ENCODE results near the gene TAL1. TPM values are rescaled to one million over a fixed set of nuclear protein-coding genes. Genes with fewer than 3 reads are reported as not detected.

TAL1 gene
- total and polyA plus RNA-seq, 10 of the 15 experiments (the other 5 are each of a cell fraction or from before 2014, with no cell fraction given), result 0.05 TPM; not detected in 9

- no peak for TF ChIP-seq FOS (IDR thresholded peaks at IDR 0.05; ENCODE audit: borderline replicate concordance, extremely low read depth, insufficient read length)
Measured at GRCh38 chr1:47183308-47184089, 48.5 kb downstream of the TAL1 start (continued).

- SMC1A ChIA-PET (ENCODE audit: uncharacterized antibody, unreplicated experiment), result no interaction called here
- DNase-seq (ENCODE audit: low read depth, low spot score) (no peak), FAIRE-seq (no peak), ATAC-seq (no peak)
- RAD21 ChIA-PET (ENCODE audit: unreplicated experiment), result no interaction called here
- H3K9me3 ChIP-seq (replicated peaks; ENCODE audit: control insufficient read depth, insufficient read depth, low read length), result no peaks in the 10 kb centered on the region
- H3K79me2 ChIP-seq (ENCODE audit: control insufficient read depth, insufficient read depth, low read length), result no peaks in the 10 kb centered on the region
- no TSS peak for BruUV-seq (replicated peaks)
- H3K36me3 ChIP-seq (ENCODE audit: control insufficient read depth in 2 of 2, insufficient read depth in 2 of 2, low read length in 1 of 2), result no peaks in the 10 kb centered on the region
- no peak for TF ChIP-seq NR2C2 (IDR thresholded peaks at IDR 0.05; ENCODE audit: borderline replicate concordance, control insufficient read depth, insufficient read length, low read depth)
- TF ChIP-seq PML (IDR thresholded peaks at IDR 0.05; ENCODE audit: low read length), result no peak
- TF ChIP-seq BHLHE40 (IDR thresholded peaks at IDR 0.05; ENCODE audit: borderline replicate concordance in 1 of 2, low read depth in 2 of 2, low read length in 1 of 2), result no peak
- TF ChIP-seq MTA3 (IDR thresholded peaks at IDR 0.05; ENCODE audit: borderline replicate concordance, low read length), result no peak
- no peak for TF ChIP-seq CREB1 (IDR thresholded peaks at IDR 0.05; ENCODE audit: low read depth)
- no peak for TF ChIP-seq ZNF274 (IDR thresholded peaks at IDR 0.05; ENCODE audit: insufficient read depth, insufficient read length)
- no peak for TF ChIP-seq EED (IDR thresholded peaks at IDR 0.05; ENCODE audit: low read depth)
- TF ChIP-seq IRF4 (IDR thresholded peaks at IDR 0.05; ENCODE audit: low read depth, low read length), result no peak
- no peak for TF ChIP-seq SUZ12 (IDR thresholded peaks at IDR 0.05; ENCODE audit: unreplicated experiment)
- TF ChIP-seq HCFC1 (IDR thresholded peaks at IDR 0.05; ENCODE audit: low read length), result no peak
- TF ChIP-seq JUND (IDR thresholded peaks at IDR 0.05; ENCODE audit: low read depth, low read length), result no peak
- no peak for TF ChIP-seq MYC (IDR thresholded peaks at IDR 0.05; ENCODE audit: insufficient read depth, insufficient read length, insufficient replicate concordance, low read length, severe bottlenecking)
- no peak for TF ChIP-seq RELA (IDR thresholded peaks at IDR 0.05; ENCODE audit: borderline replicate concordance, partially characterized antibody)
- TF ChIP-seq ESRRA (IDR thresholded peaks at IDR 0.05; ENCODE audit: low read length), result no peak
- TF ChIP-seq ZZZ3 (IDR thresholded peaks at IDR 0.05; ENCODE audit: control insufficient read depth, insufficient read length, low read depth), result no peak
- TF ChIP-seq JUNB (IDR thresholded peaks at IDR 0.05), result no peak
- TF ChIP-seq TCF12 (IDR thresholded peaks at IDR 0.05; ENCODE audit: low read depth, low read length), result no peak
- TF ChIP-seq NKRF (conservative IDR thresholded peaks at IDR 0.05), result no peak
- intact Hi-C loops (cut with micrococcal nuclease; ENCODE audit: unreplicated experiment) (no loop called here), in situ Hi-C loops (cut with MboI) (no loop called here)
- no peaks in the 10 kb centered on the region for H4K20me1 ChIP-seq (ENCODE audit: control insufficient read depth, insufficient read depth)
- CTCF ChIA-PET, result interaction anchor here (2.7 to 6.1 kb wide), 2 partner anchors 11 to 80 kb away, joined by 20 to 70 read pairs; no protein-coding TSS in a partner anchor
- H3K4me3 ChIP-seq, result no peak overlapping the region
- peaks cover 3% of the 10 kb centered on the region; the same call in 1 of the 2 replicates for H3K4me1 ChIP-seq (ENCODE audit: control insufficient read depth, insufficient read depth, low read length)
- H2AFZ ChIP-seq (ENCODE audit: control insufficient read depth, low read depth, low read length), result no peak overlapping the region
- no peak overlapping the region for H3K27ac ChIP-seq (ENCODE audit: control insufficient read depth, insufficient read depth)
- no peak overlapping the region for H3K4me2 ChIP-seq (ENCODE audit: control insufficient read depth, insufficient read depth)
- no peaks in the 10 kb centered on the region; a peak in 1 of 4 replicates for H3K27me3 ChIP-seq (replicated peaks in 1 of 2; ENCODE audit: control insufficient read depth in 2 of 2, insufficient read depth in 2 of 2, low read length in 1 of 2)
- H3K9ac ChIP-seq (ENCODE audit: control insufficient read depth, insufficient read depth, low read length), result no peak overlapping the region
- POLR2A ChIA-PET, result no interaction called here
- WGBS (ENCODE audit: insufficient coverage, insufficient replicate concordance, low lambda C conversion rate, missing lambda C conversion rate), result 35% methylated on average over 7 of the region's 7 CpGs
Measured at GRCh38 chr1:47182676-47183235, 49.3 kb downstream of the TAL1 start.

Measured in GM12878 (cell line).